HG03442 (cell line): ENCODE results near the gene SMAD6.

ENCODE experiments used
- ATAC-seq: cut with Tn5 transposase; IDR thresholded peaks from one replicate; pipeline ENCODE4 v1.9.1; 2021; ENCODE audit warnings: mild to moderate bottlenecking, moderate library complexity; ENCODE audit not compliant: unreplicated experiment

Gene SMAD6

DNA sequence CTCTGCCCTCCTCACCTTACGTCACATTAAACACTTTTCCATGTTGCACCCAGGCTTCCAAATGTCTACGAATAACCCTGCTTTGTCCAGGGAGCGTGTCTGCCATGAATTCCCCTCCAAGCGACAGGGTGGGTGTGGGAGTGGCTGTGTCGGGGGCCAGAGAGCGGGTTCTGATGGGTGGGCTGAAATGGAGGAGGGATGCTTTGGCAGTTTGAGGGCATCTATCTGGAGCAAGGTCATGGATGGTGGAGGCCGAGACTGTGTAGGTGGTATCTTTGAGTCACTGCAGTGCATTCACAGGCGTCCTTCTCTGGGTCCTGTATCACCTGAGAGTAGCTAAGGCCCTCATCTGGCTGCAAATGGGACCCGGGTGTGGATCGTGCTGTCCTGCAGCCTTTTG lies 36.6 kb downstream of the SMAD6 start:
- ATAC-seq: no peak

DNA sequence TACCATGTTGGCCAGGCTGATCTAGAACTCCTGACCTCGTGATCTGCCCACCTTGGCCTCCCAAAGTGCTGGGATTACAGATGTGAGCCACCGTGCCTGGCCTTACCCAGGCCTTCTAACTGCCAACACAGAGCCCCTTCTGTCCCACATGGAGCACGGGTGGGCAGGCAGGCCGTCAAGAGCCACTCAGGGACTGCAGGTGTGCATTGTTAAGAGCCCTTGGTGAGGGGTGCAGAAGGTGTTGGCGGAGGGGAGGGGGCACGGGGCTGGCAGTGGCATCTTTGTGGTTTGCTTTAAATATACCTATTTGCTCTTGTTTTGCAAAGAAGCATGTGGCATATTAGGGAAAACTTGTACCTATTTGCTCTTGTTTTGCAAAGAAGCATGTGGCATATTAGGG lies 37.3 kb downstream of the SMAD6 start:
- no peak for ATAC-seq

- ATAC-seq: no peak
Observed at GRCh38 chr15:66740802-66741201, 38.8 kb downstream of the SMAD6 start.

GRCh38 chr15:66741646-66742045 lies 39.6 kb downstream of the SMAD6 start:
- ATAC-seq: no peak

GRCh38 chr15:66742286-66742685 lies 40.2 kb downstream of the SMAD6 start:
- ATAC-seq: no peak

DNA sequence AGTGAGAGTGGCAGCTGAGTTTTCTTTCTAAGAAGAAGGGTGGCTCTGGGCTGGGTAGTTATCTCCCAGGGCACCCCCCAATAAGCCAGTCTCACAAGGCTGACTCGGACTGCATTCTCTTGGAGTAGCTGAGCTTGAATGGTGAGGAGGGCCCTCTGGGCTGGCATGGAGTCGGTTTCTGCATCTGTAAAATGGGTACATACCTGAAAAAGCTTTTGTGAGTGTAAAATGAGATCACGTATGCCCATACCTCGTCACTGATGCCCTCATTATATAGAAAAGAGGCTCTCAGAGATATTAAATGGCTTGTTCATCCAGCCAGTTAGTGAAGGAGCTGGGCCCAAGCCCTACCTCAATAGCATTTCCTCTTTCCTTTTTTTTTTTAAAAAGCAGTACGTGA lies 41.2 kb downstream of the SMAD6 start:
- no peak for ATAC-seq

DNA sequence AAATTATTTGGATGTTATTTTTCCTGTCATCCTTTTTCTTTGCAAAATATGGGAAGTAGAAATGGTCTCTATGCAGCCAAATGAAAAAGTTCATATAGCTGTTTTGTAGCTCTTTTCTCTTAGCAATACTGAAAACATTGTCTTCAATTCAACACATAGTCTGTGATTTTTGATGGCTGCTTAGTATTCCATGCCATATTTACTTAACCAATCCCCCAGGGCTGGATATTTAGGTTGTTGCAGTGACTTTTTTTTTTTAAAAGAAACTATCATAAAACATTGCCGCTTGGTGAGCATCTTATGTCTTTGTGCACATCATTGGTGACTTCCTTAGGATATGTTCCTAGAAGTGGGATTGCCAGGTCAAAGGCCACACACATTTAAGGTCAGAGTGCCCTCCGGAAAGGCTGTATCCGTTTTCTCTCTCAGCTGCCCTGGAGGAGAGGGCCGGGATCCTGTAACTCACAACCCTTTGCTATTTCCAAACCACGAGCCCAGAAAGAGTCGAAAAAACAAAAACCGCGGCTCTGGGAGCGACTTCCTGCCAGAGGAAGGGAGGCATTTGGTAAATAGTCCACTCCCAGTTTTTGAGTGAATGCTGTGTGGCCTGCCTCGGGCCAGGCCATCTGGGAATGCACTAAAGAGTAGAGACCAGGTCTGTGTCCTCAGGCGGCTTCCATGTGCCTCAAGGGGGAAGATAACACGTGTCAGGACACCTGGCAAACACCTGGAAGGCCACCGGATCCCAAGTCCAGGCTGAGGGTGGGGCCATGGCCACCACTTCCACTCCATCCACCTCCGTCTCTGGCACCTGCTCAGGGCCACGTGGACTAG lies 41.9 kb downstream of the SMAD6 start:
- ATAC-seq: no peak

DNA sequence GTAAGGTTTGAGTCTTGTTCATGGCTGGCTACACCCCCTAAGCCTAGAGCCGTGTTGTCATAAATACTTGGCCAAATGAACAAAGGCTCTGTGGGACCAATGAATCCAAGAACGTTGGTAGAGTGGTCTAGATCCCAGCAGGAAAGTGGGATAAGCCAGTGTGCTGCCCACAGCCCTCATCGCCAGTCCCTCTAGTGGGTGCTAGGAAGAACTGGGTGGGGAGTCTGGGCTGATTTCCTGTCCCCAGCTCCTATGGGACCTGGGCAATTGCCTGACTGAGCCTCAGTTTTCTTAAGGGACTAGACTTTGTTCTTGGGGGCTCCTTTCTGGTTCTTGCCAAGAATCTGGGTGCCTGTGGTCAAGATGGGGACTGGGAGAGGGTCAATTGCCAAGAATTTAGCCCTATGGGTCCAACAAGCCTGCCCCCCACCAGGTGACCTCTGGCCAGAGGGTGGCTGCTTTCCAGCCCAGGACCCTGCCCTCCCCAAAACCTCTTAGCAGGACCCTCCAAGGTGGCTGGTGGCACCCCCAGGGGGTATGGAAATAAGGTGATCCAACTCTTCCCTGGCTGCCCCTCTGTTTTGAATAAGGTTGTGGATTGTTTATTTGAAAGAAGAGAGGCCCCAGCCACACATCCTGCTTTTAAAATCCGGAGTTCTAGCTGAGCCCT lies 42.7 kb downstream of the SMAD6 start:
- no peak for ATAC-seq

GRCh38 chr15:66745530-66746230 lies 43.6 kb downstream of the SMAD6 start:
- no peak for ATAC-seq

GRCh38 chr15:66746231-66746605 lies 44.2 kb downstream of the SMAD6 start:
- no peak for ATAC-seq

GRCh38 chr15:66747223-66747622 lies 45.2 kb downstream of the SMAD6 start:
- no peak for ATAC-seq

GRCh38 chr15:66747886-66748707 lies 46.1 kb downstream of the SMAD6 start:
- ATAC-seq: no peak

GRCh38 chr15:66748708-66749035 lies 46.6 kb downstream of the SMAD6 start:
- no peak for ATAC-seq

DNA sequence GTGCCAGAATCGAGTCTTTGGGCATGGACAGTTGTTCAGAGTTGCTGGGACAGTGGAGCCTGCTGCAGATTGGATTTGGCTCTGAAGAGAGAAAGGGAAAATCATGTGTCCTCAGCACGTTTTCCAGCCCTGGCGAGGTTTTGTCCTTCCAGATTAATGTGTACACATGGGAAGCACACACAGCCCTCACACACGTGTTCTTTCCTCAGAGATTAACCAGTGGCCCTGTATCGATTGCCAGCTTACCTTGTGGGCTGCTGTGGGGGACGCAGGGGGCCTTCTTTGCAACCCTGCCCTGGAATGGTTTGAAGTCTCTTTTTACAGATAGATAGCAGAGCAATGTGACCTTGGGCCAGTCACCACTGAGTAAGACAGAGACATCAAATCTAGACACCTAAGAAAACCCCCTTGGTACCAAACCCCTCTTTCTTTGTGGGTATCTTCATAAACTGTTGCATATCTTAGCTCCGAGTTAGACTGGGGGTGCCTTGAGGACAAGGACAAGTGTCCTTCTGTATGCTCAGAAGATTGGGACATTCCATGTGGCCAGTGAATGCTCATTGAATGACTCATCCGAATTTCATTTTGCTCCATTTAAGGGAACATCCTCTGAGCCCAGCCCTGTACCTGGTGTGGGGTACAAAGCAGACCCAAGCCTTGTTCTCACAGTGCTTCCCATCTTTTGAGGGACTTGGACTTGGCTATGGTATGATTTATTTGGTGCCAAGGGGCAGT lies 48.0 kb downstream of the SMAD6 start:
- ATAC-seq: no peak

DNA sequence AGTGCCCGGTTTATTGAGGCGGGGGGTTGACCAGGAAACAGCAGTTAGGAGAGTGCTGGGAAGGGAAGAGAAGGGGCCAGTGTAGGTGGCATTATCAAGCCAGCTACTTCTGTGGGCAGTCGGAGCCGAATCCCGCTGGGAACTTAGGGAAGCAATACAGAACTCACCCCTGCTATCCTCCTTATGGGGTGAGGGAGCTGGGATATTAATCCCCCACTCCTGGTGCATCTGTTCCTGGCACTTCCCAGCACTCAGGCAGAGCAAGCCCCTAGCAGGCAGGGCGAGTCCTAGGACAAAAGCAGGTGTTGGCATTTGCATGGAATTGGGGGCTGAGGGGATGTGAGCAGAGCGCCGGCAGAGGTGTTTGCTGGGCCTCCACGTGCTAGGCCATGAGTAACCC lies 48.6 kb downstream of the SMAD6 start:
- no peak for ATAC-seq

GRCh38 chr15:66751579-66751978 lies 49.5 kb downstream of the SMAD6 start:
- ATAC-seq: no peak

DNA sequence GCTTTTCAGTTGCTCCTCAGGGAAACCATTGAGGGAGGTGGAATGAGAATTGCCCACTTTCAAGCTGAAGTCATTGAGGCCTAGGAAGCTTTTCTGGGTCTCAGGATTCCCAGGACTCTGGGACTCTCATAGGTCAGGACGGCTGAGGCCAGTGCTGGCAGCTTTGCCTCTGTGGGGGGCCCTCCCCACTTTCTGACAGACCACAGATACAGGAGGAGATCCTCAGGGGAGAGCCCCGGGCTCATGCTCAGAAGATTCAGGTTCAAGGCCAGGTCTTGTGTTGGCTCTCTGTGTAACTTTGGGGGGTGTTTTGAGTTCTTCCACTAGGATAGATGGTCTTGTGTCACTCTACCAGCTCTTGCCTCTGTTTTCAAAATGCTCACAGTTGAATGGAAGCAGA lies 50.0 kb downstream of the SMAD6 start:
- ATAC-seq: no peak

- ATAC-seq: no peak
Observed at GRCh38 chr15:66753687-66754377, 51.8 kb downstream of the SMAD6 start.

DNA sequence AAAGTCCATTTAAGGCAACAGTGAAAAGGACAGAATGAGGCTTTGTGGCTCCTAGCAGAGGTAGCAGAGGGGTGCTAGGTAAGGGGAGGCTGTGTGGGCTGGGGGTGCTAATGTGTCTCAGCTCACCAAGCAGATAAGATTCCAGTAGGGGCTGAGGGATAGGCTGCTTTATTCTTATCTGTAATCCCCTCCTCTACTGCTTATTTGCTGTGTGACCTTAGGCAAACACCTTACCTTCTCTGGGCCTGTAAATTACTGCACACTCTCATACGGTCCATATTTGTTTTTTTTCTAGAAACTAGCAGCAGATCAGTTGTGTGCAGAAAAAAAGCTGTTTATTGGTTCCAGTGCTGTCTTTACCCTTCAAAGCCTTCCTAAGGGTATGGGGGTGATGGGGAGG lies 52.8 kb downstream of the SMAD6 start:
- ATAC-seq: no peak
